ENCODE results near the gene GARIN5A. TPM values are rescaled to one million over a fixed set of nuclear protein-coding genes. Genes with fewer than 3 reads are reported as not detected.
A peak's percentile ranks its signal among the peaks of the same experiment; 100 is the strongest.

The GARIN5A gene
- total RNA-seq, 4 donors from 2014 or later = 0.32 to 0.52 TPM; not detected in 2

DNA sequence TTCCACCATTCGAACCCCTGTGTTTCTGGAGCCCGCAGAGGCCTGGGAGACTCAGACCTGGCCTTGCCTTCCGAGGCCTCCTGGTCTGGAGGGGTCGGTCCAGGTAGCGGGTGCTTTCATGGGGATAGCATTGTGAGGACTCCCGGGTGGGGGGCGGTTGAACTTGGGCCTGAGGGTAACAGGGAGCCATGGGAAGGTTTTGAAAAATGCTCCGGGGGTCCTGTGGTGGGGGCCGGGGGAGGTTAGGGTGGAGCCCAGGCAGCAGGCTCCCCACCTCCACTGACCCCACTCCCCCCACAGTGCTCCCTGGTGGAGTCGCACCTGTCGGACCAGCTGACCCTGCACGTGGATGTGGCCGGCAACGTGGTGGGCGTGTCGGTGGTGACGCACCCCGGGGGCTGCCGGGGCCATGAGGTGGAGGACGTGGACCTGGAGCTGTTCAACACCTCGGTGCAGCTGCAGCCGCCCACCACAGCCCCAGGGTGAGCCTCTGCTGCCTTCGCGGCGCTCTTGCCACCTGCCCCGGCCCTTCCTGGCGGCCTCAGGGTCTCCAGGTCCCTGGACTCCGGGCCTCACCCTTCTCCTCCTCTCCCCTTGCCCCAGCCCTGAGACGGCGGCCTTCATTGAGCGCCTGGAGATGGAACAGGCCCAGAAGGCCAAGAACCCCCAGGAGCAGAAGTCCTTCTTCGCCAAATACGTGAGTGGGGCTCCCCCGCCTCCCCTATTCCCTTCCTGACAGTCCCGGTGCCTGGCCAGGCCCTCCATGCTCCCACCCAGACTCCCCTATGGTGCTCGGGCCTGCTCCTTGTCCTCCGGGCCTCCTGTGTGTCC is 3.8 kb upstream of the GARIN5A start:
- intact Hi-C loops (cut with DNase I) = no loop called here
- WGBS = 84% methylated on average over 25 of the region's 37 CpGs
- no peak overlapping the region for H3K4me3 ChIP-seq
- no peak overlapping the region for H3K27ac ChIP-seq (replicated peaks in 1 of 4)
- no peaks in the 10 kb centered on the region for H3K27me3 ChIP-seq
- no peak for DNase-seq (ENCODE audit: extremely low spot score)
- peaks cover 18 to 34% (median 24%) of the 10 kb centered on the region in 4 donors for H3K4me1 ChIP-seq
- TF ChIP-seq EP300 (IDR thresholded peaks at IDR 0.05) (no peak), POLR2A (IDR thresholded peaks at IDR 0.05; ENCODE audit: low read depth) (no peak), POLR2AphosphoS5 (IDR thresholded peaks at IDR 0.05) (no peak)
- TF ChIP-seq, protein P1, sequence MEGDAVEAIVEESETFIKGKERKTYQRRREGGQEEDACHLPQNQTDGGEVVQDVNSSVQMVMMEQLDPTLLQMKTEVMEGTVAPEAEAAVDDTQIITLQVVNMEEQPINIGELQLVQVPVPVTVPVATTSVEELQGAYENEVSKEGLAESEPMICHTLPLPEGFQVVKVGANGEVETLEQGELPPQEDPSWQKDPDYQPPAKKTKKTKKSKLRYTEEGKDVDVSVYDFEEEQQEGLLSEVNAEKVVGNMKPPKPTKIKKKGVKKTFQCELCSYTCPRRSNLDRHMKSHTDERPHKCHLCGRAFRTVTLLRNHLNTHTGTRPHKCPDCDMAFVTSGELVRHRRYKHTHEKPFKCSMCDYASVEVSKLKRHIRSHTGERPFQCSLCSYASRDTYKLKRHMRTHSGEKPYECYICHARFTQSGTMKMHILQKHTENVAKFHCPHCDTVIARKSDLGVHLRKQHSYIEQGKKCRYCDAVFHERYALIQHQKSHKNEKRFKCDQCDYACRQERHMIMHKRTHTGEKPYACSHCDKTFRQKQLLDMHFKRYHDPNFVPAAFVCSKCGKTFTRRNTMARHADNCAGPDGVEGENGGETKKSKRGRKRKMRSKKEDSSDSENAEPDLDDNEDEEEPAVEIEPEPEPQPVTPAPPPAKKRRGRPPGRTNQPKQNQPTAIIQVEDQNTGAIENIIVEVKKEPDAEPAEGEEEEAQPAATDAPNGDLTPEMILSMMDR (IDR thresholded peaks at IDR 0.05) = no peak
- H3K36me3 ChIP-seq = peaks cover 22 to 69% (median 62%) of the 10 kb centered on the region in 4 donors
- H3K9me3 ChIP-seq = no peaks in the 10 kb centered on the region

DNA sequence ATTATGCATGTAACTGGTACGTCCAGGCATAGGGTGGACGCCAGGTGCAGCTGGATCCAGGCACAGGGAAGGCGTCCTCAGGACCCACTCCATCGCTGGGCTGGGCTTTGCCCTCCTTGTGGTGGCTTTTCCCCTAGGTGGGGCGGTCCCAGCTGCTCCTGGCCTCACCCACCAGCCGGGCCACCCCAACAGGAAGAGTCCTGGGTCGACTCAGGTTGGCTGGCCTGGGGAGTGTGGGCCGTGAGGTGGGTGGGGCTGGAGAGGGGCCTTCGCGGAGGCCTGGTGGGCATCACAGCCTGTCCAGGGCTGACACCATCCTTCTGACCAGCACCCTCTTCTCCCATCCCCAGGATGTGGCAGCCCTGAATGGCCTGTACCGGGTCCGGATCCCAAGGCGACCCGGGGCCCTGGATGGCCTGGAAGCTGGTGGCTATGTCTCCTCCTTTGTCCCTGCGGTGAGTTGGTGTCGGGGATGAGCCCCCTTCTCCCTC is 3.2 kb upstream of the GARIN5A start:
- intact Hi-C loops (cut with DNase I) = no loop called here
- no peaks in the 10 kb centered on the region for H3K27me3 ChIP-seq
- no peak overlapping the region for H3K4me3 ChIP-seq
- TF ChIP-seq EP300 (IDR thresholded peaks at IDR 0.05) (no peak), POLR2A (IDR thresholded peaks at IDR 0.05; ENCODE audit: low read depth) (no peak), POLR2AphosphoS5 (IDR thresholded peaks at IDR 0.05) (no peak)
- TF ChIP-seq, protein P1 (IDR thresholded peaks at IDR 0.05) = no peak
- peaks cover 18 to 34% (median 24%) of the 10 kb centered on the region in 4 donors for H3K4me1 ChIP-seq
- H3K9me3 ChIP-seq = no peaks in the 10 kb centered on the region
- WGBS = 89% methylated on average over 8 of the region's 16 CpGs
- H3K36me3 ChIP-seq = peaks cover 22 to 63% (median 56%) of the 10 kb centered on the region in 4 donors
- H3K27ac ChIP-seq (replicated peaks in 1 of 4) = no peak overlapping the region
- no peak for DNase-seq (ENCODE audit: extremely low spot score)

DNA sequence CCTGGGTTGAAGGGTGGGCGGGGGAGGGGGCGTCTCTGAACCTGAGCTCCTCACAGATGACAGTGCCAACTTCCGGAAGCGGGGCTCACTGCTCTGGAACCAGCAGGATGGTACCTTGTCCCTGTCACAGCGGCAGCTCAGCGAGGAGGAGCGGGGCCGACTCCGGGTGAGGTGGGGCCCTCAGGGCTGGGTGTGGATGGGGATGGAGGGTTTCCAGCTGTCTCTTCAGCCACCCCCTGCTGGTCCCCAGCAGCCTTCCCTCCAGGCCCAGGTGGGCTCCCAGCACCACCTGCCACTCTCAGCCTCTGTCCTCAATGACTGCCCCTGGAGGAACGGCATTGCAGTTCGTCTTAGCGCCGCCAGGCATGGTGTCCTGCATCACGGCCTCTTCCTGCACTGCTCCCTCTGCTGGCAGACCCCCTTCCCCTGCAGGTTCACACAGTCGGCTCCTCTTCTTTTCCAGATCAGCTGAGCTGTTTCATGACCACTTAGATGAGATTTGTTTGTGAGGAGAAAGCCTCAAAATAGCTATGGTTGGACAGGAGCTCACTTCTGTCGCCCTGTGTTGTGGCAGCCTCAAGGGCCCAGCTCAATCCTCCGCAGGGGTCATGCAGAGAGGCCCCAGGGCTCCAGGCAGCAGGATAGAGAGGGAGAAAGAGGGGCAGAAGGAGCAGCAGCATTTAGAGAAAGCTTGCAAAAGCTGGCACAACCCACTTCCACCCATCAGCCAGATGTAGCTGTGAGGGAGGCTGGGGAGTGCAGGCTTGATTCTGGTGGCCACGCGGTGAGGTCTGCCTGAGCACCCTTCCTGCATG is 2.5 kb upstream of the GARIN5A start:
- no peak for TF ChIP-seq POLR2A (IDR thresholded peaks at IDR 0.05; ENCODE audit: low read depth)
- TF ChIP-seq, protein P1 (IDR thresholded peaks at IDR 0.05) = peak in 1 of 3 experiments; percentile 33
- DNase-seq (ENCODE audit: extremely low spot score) = no peak
- no peaks in the 10 kb centered on the region for H3K9me3 ChIP-seq
- intact Hi-C loops (cut with DNase I) = no loop called here
- 81% methylated on average over 19 of the region's 19 CpGs for WGBS
- H3K27ac ChIP-seq (replicated peaks in 1 of 4) = no peak overlapping the region
- no peaks in the 10 kb centered on the region for H3K27me3 ChIP-seq
- H3K4me3 ChIP-seq = no peak overlapping the region
- H3K36me3 ChIP-seq = peaks cover 22 to 56% (median 53%) of the 10 kb centered on the region in 4 donors
- peaks cover 18 to 34% (median 24%) of the 10 kb centered on the region in 4 donors for H3K4me1 ChIP-seq

- Histone ChIP-seq H3K4me1 (peaks cover 18 to 34% (median 24%) of the 10 kb centered on the region in 4 donors), H3K9me3 (no peaks in the 10 kb centered on the region), H3K27ac (replicated peaks in 1 of 4) (no peak overlapping the region), H3K36me3 (peaks cover 22 to 47% (median 46%) of the 10 kb centered on the region in 4 donors), H3K4me3 (no peak overlapping the region), H3K27me3 (no peaks in the 10 kb centered on the region)
- TF ChIP-seq POLR2AphosphoS5 (IDR thresholded peaks at IDR 0.05) (no peak), EP300 (IDR thresholded peaks at IDR 0.05) (no peak), POLR2A (IDR thresholded peaks at IDR 0.05; ENCODE audit: low read depth) (no peak)
- TF ChIP-seq, protein P1 (IDR thresholded peaks at IDR 0.05) = no peak
- intact Hi-C loops (cut with DNase I) = no loop called here
- no peak for DNase-seq (ENCODE audit: extremely low spot score)
- WGBS = 84% methylated on average over 16 of the region's 17 CpGs
Measured at GRCh38 chr19:50477751-50478515, 1.3 kb upstream of the GARIN5A start.

Data from esophagus muscularis mucosa (tissue), 4 donors.